Activated CD8-positive, alpha-beta memory T cell treated with anti-CD3 and anti-CD28 coated beads for 4 hours (primary cell): ENCODE measurements around the gene LIMS2.

Experiments used
- DNase-seq, 2 donors: peaks; one replicate each; pipeline ENCODE4 v3.0.0-alpha.2; 2020; ENCODE audit warnings: low read depth in 2 of 2

Gene LIMS2

GRCh38 chr2:127658641-127659407 lies 16.5 kb downstream of the LIMS2 start:
- no peak for DNase-seq

GRCh38 chr2:127658146-127658545 lies 17.2 kb downstream of the LIMS2 start:
- no peak for DNase-seq

DNA sequence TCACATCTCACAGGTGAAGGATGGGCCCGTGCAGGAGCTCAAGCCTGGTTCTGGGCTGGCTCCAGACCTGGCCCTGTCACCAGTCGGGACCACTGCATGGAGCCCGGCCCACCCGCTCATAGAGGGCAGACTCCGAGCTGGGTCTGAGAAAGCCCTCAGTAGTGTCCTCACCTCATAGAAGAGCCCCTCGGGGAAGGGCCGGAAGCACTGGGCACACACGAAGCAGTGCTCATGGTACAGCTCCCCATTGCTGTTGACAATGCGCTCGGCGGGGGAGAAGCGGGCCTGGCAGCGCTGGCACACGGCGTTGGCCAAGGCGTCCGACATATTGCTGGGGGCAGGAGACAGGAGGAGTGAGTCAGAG lies 18.1 kb downstream of the LIMS2 start:
- DNase-seq = no peak

DNA sequence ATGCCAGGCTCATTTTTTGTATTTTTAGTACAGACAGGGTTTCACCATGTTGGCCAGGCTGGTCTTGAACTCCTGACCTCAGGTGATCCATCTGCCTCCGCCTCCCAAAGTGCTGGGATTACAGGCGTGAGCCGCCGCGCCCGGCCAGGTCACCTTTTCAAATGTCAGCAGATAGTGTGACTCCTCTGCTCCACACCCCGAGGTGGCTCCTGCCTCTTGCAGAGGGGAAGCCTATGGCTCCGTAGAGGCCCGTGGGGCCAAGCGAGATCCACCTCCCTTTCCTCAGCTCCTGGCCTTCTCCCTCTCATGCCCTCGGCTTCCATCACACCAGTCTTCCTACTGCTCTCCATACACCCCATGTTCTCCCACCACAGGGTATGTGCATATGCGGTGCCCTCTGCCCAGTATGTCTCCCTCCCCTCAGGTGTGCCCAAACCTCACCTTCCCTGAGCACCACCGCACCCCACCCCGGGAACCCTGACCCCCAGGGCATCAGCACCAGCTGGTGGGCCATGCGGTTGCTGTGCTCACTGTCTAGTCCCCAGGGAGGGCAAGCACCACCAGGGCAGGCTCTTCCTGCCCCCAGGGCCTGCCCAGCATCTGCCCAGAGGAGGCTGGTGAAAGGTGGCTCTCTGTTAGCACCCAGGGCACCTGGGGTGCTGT lies 18.6 kb downstream of the LIMS2 start:
- DNase-seq = no peak

GRCh38 chr2:127655209-127656073 lies 19.9 kb downstream of the LIMS2 start:
- DNase-seq = no peak

DNA sequence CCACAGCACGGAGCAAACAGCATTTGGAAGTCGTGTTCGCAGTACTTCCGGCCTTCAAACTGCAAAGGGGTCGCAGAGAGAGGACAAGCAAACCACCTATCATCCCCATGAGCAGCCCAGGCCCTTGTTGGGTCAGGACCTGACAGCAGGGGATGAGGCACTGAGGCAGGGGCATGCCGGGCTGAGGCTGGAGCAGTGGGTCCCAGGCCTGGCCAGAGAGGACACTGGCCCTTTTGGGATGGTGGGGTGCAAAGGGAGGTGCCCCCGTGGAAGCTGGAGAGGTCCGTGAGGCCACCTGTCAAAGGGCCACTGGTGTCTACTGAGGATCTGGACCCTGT lies 20.5 kb downstream of the LIMS2 start:
- DNase-seq = no peak

DNA sequence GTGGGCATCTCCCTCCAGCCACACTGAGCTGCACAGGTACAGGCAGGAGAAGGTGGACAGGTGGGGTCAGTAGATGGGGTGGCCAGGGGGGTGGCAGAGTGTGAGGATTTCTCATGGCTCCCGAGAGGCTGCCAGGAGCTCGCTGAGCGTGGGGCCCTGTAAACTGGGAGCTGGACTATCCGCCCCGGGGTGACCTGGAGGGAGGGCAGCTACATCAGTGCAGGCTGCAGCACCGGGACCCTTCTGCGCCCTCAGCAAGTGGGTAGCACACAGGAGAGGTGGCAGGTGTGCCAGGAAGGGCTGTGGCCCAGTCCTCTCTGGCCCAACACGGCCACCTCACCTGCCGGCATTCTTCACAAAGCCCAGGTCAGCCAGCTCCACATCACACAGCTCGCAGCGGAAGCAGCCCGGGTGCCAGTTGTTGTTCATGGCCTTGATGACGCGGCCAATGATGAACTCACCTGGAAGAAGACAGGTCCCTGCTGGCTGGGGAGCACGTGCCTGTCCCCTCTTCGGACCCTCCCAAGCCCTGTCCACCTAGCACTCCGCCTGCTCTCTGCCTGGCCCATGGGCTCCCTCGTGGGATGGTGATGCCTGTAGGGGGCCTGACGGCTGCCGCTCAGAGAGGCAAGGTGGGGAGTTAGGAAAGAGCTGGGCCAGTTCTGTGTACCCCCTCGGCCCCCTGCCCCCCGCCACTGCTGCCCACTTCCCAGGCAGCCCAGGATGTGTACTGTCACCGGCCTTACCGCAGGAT lies 21.1 kb downstream of the LIMS2 start:
- no peak for DNase-seq

GRCh38 chr2:127653421-127654083 lies 21.8 kb downstream of the LIMS2 start:
- no peak for DNase-seq

GRCh38 chr2:127652786-127653357 lies 22.5 kb downstream of the LIMS2 start:
- DNase-seq = no peak

DNA sequence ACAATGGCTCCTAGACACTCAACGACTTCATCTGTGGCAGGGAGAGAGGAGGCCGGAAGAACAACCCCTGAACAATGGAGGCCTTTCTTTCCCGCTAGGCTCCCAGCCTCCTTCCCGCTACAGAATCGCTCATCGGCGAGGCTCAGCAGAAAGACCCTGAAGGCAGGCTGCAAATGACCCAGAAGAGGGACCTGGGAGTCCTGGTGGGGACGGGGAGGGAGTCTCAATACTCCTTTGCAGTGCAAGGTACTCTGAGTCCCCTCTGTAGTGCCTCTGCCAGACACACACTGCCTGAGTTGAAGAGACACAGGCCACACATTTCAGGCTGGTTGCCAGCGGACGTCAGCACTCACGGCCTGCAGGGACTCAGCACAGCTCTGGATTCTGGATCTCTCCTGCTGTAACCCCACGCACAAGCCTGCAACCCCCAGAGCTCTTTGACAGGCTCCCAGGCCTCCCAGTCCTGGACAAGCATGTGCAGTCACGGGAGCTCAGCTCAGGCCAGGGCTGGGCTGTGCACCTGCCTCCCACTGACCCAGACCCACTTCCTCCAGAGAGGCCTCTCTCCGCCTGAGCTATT lies 23.3 kb downstream of the LIMS2 start:
- DNase-seq = no peak

DNA sequence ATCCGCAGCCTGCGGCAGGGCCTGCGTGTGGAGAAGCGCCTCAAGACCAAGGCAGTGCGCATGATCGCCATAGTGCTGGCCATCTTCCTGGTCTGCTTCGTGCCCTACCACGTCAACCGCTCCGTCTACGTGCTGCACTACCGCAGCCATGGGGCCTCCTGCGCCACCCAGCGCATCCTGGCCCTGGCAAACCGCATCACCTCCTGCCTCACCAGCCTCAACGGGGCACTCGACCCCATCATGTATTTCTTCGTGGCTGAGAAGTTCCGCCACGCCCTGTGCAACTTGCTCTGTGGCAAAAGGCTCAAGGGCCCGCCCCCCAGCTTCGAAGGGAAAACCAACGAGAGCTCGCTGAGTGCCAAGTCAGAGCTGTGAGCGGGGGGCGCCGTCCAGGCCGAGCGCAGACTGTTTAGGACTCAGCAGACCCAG lies 23.9 kb downstream of the LIMS2 start:
- no peak for DNase-seq

GRCh38 chr2:127650785-127651380 lies 24.4 kb downstream of the LIMS2 start:
- DNase-seq = no peak

- no peak for DNase-seq
Observed at GRCh38 chr2:127650041-127650784, 25.1 kb downstream of the LIMS2 start.

GRCh38 chr2:127649684-127650040 lies 25.7 kb downstream of the LIMS2 start:
- DNase-seq = peak; percentile 70 to 75

DNA sequence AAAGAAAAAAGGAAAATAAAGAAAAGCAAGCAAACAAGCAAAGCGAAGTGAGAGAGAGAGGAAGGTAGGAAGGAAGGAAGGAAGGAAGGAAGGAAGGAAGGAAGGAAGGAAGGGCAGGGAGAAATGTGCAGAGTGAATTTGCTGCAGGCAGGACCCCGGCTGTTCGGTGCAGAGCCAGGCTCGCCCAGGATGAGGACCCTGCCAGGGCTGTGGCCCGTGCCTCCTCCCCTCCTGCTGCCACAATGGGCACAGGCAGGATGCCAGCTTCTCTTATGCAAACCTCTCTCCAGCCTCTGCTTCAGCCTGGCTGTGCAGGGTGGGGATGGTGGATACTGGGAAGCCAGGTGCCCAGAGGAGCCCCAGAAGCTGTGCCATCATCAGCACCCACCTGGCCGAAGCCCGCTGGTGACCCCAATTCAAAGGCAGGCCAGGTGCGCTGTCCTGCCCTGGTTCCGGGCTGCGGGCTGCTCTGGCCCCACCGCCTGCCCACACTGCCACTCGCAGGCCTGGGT lies 26.2 kb downstream of the LIMS2 start:
- no peak for DNase-seq

DNA sequence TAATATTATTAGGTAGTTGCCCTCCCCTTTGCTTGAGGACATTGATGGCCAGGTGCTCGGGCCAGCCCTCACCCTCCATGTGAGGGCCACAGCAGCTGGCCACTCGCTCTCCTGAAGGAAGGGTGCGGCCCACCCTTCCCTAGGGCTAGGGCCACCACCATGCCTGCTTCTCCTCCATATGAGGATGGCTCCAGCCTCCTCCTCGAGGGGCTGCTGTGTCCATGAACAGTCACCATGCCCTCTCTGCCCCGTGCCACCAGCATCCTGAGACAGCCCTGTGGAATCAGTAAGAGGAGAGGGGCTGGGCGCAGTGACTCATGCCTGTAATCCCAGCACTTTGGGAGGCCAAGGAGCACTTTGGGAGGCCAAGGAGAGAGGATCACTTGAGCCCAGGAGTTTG lies 27.0 kb downstream of the LIMS2 start:
- DNase-seq = no peak

DNA sequence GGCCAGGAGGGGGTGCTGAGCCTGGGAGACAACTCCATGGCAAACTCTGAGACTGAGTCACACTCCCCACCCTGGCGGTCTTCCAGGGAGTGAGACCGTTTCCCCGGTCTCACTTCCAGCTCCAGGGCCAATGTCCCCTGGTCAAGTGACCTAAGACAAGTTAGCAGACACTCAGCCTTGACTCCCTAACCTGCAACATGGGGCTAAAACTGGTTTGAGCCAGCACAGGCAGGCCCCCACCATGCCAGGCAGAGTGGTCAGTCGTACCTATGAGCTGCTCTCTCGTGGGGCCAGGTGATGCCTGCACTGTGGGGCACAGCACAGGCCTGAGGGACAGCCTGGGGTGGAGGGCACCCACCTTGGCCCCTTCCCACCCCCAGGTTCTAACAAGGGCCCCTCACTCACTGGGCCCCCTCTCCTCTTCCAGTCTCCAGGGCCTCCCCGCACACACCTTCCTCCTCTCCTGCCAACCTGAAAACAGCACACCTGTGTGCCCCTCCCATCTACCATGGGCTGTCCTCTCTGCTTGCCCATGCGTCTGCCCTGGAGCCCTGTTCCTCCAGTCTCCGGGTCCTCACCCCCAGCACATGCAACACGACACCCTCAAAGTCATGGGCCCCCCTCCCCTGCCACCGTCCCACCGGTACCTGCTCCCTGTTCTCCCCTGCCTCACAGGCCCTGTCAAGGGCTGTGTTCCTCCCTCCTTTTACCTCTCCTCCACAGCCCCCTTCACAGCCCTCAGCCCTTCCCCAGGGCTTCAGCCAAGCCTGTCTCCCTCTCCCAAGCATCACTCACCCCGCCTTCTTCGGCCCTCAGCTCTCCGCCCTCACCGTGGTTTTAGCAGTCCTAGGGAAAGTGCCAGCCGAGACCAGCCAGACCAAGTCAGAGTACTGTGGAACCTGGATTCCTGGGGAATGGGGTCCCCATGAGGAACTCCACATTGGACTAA lies 27.8 kb downstream of the LIMS2 start:
- no peak for DNase-seq
